NCI-H2029 treated with DMSO at 0.1 percent for 48 hours (cell line): ENCODE data around the gene MTCL1.

Source experiments
- DNase-seq: peaks from one replicate; lab custom pipeline; 2025; lab: John Stamatoyannopoulos, UW

The MTCL1 gene

DNA sequence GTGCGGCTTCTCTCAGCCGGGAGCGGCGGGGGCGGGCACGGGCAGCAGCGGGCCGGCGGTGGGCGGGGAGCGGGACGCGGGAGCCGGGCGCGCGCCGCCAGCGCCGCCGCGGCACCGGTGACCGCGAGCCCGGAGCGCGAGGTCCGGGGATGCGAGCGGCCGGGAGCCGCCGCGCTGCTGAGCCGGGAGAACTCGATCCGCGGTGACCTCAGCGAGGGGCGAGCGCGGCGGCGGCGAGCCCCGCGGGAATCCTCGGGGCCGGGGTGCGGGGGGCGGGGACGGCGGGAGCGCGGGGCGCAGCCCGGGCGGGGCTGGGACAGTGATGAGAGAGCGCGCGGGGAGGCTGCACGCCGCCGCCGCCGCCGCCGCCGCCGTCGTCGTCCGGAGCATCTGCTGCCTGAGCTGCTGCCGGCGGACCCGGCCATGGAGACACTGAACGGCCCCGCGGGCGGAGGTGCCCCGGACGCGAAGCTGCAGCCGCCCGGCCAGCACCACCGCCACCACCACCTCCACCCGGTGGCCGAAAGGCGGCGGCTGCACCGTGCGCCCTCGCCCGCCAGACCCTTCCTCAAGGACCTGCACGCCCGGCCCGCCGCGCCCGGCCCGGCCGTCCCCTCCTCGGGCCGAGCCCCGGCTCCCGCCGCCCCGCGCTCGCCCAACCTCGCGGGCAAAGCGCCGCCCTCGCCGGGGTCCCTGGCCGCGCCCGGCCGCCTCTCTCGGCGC is at the start of gene MTCL1:
TSS of gene MTCL1 (plus strand) at position 319 of the 723 bp plus-strand sequence. CDS start at position 424, 105 bp downstream.
- no peak for DNase-seq

DNA sequence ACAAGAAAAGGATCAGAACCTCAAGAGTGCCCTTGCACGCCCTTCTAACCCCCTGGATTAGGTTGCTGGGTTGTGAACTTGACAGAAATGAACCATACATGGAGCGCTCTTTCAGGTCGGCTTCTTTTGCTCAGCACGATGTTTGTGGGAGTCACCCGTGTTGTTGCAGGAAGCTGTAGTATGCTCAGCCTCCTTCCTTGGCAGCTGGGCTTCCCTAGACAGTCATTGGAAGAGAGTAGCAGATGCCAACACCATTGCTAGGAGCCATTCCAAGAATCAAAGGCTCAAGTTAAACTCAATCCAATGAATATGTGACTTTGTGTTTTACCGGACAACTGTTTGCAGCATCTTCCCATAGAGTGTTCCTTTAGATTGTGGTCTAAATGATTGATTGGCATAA is 49.1 kb upstream of the MTCL1 start:
- no peak for DNase-seq

DNA sequence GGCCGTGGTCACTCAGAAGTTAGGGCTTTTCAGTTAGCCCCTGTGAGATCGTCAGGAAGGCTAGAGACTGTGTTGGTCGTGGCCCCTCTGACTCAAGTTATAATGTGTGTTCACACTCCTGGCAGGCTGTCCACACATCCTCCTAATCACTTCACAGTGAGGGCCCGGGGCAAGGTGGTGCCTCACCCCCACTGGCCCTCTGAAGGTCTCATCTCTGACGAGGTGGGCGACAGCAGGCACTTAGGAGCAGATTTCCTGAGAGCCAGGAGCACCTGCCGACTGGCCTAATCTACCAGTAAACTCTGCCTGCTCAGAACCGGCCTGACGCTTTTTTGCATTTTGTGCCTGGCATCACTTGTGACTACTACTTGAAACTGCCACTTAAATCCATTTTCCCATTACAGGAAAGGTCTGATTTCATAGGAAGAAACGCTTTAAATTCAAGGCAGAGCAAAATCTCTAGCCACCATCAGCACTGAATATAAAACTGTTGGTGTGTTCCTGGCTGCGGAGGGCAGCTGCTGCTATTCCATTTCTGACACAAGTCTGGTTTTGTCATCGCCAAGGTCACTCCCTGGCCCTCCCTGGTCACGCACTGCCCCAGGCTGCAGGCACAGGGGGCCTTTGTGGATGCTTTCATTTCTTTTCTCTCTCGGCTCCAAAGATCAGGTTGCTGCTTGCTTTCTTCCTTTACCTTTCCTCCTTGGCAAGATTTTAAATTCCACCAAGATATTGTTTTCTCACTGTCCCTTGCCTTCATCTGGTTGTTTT is 48.1 kb upstream of the MTCL1 start:
- no peak for DNase-seq

GRCh38 chr18:8657873-8658470 is 47.4 kb upstream of the MTCL1 start:
- DNase-seq = no peak

GRCh38 chr18:8658858-8659485 is 46.4 kb upstream of the MTCL1 start:
- no peak for DNase-seq

DNA sequence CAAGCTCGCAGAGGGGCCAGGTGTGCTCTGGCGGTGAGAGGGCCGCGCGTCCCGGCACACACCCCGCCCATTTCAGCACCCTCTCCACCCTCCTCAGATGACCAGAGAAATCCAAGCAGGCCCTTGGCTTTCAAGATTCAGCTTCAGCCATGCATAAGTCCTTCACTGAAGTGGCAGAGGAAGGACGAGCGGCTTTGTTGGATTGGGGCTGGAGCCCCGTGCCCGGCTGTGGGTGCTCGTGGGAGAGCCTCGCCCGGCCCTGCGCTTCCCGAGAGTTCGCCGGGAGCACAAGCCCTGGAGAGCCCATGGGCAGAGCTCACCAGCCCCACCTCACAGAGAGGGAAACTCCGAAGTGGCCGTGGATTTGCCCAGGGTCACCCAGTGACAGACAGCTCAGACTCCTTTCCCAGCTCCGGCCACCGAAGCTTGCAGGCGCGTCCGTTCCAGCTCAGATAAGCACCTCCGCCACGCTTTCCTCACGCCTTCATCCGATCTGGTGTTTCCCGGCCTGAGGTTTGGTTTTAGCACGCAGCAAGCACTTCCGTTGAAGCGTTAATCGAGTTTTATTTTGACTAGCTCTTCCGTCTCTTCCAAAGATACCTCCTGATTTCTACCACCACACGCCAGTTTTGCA is 45.6 kb upstream of the MTCL1 start:
- DNase-seq = no peak

DNA sequence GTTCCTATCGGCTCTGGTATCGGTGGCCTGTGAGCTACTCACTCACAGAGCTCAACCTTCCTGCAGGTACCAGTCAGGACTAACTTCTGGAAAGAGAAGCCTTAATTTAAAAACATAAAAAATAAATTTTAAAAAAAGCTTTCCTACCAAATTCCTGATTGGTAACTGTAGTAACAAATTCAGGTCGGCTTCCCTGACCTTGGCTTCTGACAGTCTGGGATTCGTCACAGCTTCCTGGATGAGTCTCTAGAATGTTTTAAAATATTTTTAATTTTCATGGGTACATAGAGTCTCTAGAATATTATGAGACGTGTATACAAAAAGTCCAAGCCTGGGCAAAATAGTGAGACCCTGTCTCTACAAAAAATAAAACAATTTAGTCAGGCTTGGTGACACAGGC is 45.0 kb upstream of the MTCL1 start:
- no peak for DNase-seq

DNA sequence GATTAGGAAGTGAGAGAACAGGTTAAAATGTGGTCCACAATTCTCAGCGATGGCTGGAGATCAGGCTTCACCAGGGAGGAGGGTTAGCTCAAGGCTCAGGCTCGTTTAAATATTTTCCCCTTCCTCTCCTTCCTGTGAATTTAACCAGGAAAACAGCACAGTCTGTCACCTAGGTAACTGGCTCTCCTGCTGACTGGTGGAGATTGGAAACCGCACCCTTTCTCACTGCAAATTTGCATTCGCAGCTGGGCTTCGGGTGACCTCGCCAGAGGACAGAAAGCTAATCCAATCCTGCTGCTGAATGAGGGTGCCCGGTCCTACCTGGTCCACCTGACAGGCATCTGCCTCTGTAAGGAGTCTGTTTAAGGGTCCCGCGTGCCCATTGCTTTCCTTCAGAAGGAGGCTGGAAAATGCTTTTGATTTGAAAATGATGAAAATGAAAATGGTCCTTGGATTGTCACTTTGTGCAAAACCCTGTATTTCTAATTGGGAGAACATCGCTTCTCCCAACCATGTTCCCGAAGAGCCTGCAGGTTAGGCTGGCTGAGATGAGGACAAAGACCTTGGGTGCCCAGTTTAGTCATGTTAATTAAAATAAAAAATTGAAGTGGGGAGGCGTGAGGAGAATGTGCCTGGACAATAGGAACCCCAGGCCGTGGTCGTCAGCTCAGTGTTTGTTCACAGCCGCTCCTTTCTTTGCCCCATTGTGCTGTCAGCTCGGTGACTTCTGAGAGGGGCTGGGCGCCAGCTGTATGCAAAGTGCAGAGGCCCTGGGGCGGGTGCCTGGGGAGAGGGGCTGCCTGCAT is 43.4 kb upstream of the MTCL1 start:
- peak; percentile 38 for DNase-seq

GRCh38 chr18:8662560-8663255 is 42.6 kb upstream of the MTCL1 start:
- DNase-seq = no peak

- no peak for DNase-seq
Observed at GRCh38 chr18:8667846-8668245, 37.5 kb upstream of the MTCL1 start.

DNA sequence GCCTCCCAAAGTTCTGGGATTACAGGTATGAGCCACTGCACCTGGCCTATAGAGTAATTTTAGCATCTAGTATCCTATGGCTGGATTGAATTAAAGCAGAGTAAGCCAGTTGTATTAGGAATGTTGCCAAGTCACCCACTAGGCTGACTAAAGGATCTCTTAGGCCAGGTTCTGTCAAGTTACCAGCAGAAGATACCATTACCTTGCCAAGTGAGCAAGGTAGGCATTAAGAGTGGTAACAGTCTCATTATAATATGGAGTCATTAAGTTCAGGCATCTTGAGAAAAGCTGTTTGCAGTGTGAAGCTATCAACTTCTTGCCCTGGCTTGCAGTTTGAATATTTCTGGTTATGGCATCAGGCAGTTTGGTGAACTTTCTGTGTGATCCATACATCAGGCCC is 37.0 kb upstream of the MTCL1 start:
- no peak for DNase-seq

DNA sequence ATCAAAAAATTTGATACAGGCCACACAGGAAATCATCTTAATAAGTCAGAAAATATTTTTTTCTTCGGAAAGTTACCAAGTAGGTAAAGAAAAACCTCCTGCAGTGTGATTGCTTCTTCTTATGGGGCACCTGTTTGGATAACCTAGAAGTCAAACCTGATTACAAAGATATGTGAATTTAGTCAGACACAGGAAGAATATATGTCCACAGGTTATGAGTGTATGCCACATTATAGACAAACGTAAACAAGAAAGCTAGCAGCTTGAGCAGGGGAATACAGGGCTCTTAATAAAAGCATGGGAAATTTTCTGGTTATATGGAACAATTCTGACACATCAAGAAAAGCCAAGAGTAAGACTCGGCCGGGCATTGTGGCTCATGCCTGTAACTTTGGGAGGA is 35.8 kb upstream of the MTCL1 start:
- DNase-seq = no peak

DNA sequence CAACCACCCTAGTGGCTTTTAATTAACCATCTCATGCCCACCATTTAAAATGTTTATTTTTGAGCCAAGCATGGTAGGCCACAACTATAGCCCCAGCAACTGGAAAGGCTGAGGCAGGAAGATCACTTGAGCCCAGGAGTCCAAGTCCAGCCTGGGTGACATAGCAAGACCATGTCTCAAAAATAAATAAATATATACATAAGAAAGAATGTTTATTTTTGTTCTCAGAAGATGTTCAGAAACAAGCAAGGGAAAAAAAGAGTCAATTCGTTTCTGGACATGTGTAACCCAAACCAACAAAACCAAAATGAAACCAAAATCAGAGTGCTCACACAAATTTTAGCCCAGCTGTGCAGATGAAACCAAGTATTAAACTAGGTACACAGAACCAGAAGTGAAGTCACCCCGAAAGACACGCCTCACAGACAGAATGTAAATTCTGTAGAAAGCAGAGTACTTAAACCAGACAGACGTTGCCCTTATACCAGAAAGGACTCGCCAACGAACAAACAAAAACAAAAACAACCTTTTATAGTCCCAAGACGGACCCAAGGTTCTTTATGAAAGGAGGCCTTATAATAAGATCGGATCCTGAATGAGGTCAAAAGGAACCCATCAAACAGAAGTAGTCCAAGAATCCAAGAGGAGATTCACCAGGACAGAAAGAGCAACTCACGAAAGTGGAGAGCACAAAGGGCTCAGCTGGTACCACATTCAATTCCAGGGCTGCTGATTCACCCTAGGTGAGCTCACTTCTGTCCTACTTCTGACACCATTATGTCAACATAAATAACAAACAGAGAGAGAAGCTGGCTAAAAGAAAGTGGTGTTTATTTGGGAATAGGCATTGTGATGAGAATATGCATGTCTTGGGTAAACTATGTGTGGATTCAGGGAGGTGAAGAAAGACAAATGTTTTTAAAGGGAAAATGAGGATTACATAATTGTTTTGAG is 31.8 kb upstream of the MTCL1 start:
- DNase-seq = no peak

GRCh38 chr18:8675057-8675456 is 30.3 kb upstream of the MTCL1 start:
- no peak for DNase-seq

DNA sequence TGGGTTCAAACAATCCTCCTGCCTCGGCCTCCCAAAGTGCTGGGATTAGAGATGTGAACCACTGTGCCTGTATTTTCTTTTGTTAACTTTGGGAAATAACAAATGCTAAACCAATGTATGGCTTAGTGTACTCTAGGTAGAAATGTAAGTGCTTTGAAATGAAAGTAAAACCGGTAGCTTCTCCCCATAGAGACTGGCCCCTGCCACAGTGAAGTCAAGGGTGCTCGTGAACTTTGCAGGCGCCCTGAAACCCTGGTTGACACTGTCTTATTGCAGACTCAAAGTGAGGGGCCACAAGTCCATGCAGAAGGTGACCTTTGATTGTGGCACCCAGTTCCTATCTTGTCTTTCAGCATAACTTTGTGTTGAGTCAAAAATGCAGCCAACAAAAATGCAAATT is 24.2 kb upstream of the MTCL1 start:
- no peak for DNase-seq

- DNase-seq = no peak
Observed at GRCh38 chr18:8684577-8684976, 20.8 kb upstream of the MTCL1 start.

GRCh38 chr18:8685141-8685913 is 20.0 kb upstream of the MTCL1 start:
- DNase-seq = no peak

GRCh38 chr18:8685914-8686216 is 19.5 kb upstream of the MTCL1 start:
- DNase-seq = no peak

DNA sequence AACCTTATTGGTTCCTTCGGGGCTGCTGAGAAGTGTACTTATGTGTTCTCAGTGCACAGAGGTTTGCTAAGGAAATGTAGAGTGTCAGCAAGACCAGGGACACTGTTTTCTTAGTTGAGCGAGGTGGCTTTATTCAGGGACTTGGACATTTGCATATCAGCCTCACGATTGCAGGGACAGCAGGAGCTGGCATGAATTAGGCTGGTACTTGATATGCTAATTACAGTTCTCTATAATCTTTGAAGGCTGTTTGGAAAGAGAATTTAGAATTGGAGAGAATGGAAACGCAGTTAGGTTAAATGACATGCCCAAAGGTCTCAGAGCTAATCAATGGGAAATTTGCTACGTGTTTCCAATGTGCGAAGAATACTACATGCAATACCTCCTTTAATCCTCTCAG is 18.7 kb upstream of the MTCL1 start:
- DNase-seq = no peak
